Activated effector memory CD4-positive, alpha-beta T cell treated with Interleukin-2 at 50 U/mL for 16 hours (primary cell): ENCODE measurements around the gene HEYL.
A peak's percentile ranks its signal among the peaks of the same experiment; 100 is the strongest.

Experiments
- DNase-seq: peaks from one replicate; pipeline ENCODE4 v3.0.0-alpha.2; 2020

The HEYL gene

GRCh38 chr1:39662861-39663260 is 23.4 kb upstream of the HEYL start:
- no peak for DNase-seq

- no peak for DNase-seq
These were observed 20.1 kb upstream of the HEYL start for GRCh38 chr1:39659538-39659937.

- no peak for DNase-seq
These were observed 19.7 kb upstream of the HEYL start for GRCh38 chr1:39659110-39659509.

GRCh38 chr1:39657923-39658485 is 18.6 kb upstream of the HEYL start:
- peak; percentile 44 for DNase-seq

GRCh38 chr1:39657402-39657801 is 18.0 kb upstream of the HEYL start:
- DNase-seq, result no peak

GRCh38 chr1:39656391-39656790 is 16.9 kb upstream of the HEYL start:
- DNase-seq, result no peak

- DNase-seq, result no peak
These were observed 16.3 kb upstream of the HEYL start for GRCh38 chr1:39655578-39656268.

- no peak for DNase-seq
These were observed 14.8 kb upstream of the HEYL start for GRCh38 chr1:39654291-39654690.

GRCh38 chr1:39653546-39654031 is 14.1 kb upstream of the HEYL start:
- DNase-seq, result peak; percentile 60

GRCh38 chr1:39652554-39652953 is 13.1 kb upstream of the HEYL start:
- no peak for DNase-seq

- no peak for DNase-seq
These were observed 12.7 kb upstream of the HEYL start for GRCh38 chr1:39652105-39652504.

- DNase-seq, result no peak
These were observed 11.0 kb upstream of the HEYL start for GRCh38 chr1:39650431-39650830.

GRCh38 chr1:39649636-39650185 is 10.3 kb upstream of the HEYL start:
- DNase-seq, result no peak

- DNase-seq, result no peak
These were observed 9.1 kb upstream of the HEYL start for GRCh38 chr1:39648496-39648895.

GRCh38 chr1:39647247-39647646 is 7.8 kb upstream of the HEYL start:
- DNase-seq, result no peak

GRCh38 chr1:39646232-39647081 is 7.0 kb upstream of the HEYL start:
- DNase-seq, result no peak

- no peak for DNase-seq
These were observed 6.1 kb upstream of the HEYL start for GRCh38 chr1:39645411-39646043.

GRCh38 chr1:39643705-39644104 is 4.3 kb upstream of the HEYL start:
- no peak for DNase-seq

GRCh38 chr1:39642796-39643195 is 3.4 kb upstream of the HEYL start:
- DNase-seq, result no peak

GRCh38 chr1:39640861-39641260 is 1.4 kb upstream of the HEYL start:
- no peak for DNase-seq

- DNase-seq, result no peak
These were observed 508 bp downstream of the HEYL start for GRCh38 chr1:39638965-39639304.

- no peak for DNase-seq
These were observed 2.1 kb downstream of the HEYL start for GRCh38 chr1:39637361-39637760.

GRCh38 chr1:39635871-39636210 is 3.6 kb downstream of the HEYL start:
- DNase-seq, result no peak
